T1000 (cell line): Measurements from ENCODE around the gene C16orf74.
A peak's percentile ranks its signal among the peaks of the same experiment; 100 is the strongest.

ENCODE experiments used
- DNase-seq: peaks from one replicate; lab custom pipeline; 2025; ENCODE audit warnings: mixed read lengths; lab: John Stamatoyannopoulos, UW

C16orf74 gene

GRCh38 chr16:85674418-85674755 lies 76.5 kb downstream of the C16orf74 start:
- no peak for DNase-seq

- DNase-seq: no peak
These were observed 77.1 kb downstream of the C16orf74 start for GRCh38 chr16:85673529-85674417.

- DNase-seq: no peak
These were observed 80.1 kb downstream of the C16orf74 start for GRCh38 chr16:85670840-85671239.

GRCh38 chr16:85668676-85669424 lies 82.0 kb downstream of the C16orf74 start:
- no peak for DNase-seq

- DNase-seq: no peak
These were observed 83.0 kb downstream of the C16orf74 start for GRCh38 chr16:85667841-85668413.

GRCh38 chr16:85667261-85667660 lies 83.6 kb downstream of the C16orf74 start:
- DNase-seq: no peak

- no peak for DNase-seq
These were observed 85.0 kb downstream of the C16orf74 start for GRCh38 chr16:85665929-85666328.

- DNase-seq: no peak
These were observed 85.5 kb downstream of the C16orf74 start for GRCh38 chr16:85665373-85665740.

- no peak for DNase-seq
These were observed 86.1 kb downstream of the C16orf74 start for GRCh38 chr16:85664580-85665372.

GRCh38 chr16:85663891-85664321 lies 87.0 kb downstream of the C16orf74 start:
- DNase-seq: no peak

- no peak for DNase-seq
These were observed 87.7 kb downstream of the C16orf74 start for GRCh38 chr16:85662976-85663830.

- no peak for DNase-seq
These were observed 88.4 kb downstream of the C16orf74 start for GRCh38 chr16:85662482-85662812.

GRCh38 chr16:85661740-85662481 lies 89.0 kb downstream of the C16orf74 start:
- DNase-seq: no peak

- no peak for DNase-seq
These were observed 89.8 kb downstream of the C16orf74 start for GRCh38 chr16:85660843-85661739.

GRCh38 chr16:85659805-85660511 lies 90.9 kb downstream of the C16orf74 start:
- DNase-seq: peak; percentile 25

- no peak for DNase-seq
These were observed 91.6 kb downstream of the C16orf74 start for GRCh38 chr16:85659336-85659735.

GRCh38 chr16:85658504-85659326 lies 92.2 kb downstream of the C16orf74 start:
- no peak for DNase-seq

GRCh38 chr16:85657996-85658395 lies 92.9 kb downstream of the C16orf74 start:
- no peak for DNase-seq
